C4-2B (cell line): ENCODE results near the gene SMPD3.

Experiments
- ZFX ChIP-seq: fragments of 450-650 bp; IDR thresholded peaks from 2 replicates; pipeline ENCODE4 v1.6.1; 2017
- TF ChIP-seq, protein P1 (sequence below): fragments of 450-650 bp; conservative IDR thresholded peaks from 2 replicates; pipeline ENCODE4 v1.5.1; 2017; ENCODE audit warnings: mild to moderate bottlenecking

DNA sequence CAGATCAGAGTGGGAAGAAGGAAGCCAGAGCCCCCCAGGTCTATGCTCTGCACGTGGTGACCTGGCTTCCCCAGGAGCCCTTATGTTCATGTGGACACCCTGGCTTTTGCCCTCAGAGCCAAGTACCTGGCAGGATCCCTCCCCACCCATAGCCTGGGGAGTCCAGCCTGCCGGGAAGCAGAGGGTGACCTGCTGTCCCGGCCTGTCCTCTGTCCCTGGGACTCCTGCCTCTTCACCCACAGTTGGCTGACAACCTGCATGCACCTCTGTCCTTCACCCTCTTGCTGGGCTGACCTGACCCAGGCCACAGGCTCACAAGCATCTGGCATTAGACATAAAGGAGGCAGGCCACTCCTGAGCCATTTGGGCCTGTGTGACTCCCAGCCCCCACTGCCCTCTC, 60.2 kb downstream of the SMPD3 start:
- TF ChIP-seq, protein P1, sequence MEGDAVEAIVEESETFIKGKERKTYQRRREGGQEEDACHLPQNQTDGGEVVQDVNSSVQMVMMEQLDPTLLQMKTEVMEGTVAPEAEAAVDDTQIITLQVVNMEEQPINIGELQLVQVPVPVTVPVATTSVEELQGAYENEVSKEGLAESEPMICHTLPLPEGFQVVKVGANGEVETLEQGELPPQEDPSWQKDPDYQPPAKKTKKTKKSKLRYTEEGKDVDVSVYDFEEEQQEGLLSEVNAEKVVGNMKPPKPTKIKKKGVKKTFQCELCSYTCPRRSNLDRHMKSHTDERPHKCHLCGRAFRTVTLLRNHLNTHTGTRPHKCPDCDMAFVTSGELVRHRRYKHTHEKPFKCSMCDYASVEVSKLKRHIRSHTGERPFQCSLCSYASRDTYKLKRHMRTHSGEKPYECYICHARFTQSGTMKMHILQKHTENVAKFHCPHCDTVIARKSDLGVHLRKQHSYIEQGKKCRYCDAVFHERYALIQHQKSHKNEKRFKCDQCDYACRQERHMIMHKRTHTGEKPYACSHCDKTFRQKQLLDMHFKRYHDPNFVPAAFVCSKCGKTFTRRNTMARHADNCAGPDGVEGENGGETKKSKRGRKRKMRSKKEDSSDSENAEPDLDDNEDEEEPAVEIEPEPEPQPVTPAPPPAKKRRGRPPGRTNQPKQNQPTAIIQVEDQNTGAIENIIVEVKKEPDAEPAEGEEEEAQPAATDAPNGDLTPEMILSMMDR: no peak
- TF ChIP-seq ZFX: no peak
